Pons (tissue), 1 donor: ENCODE results near the gene CDC42BPB.

ENCODE experiments used
- DNase-seq: peaks from one replicate; pipeline ENCODE4 v3.0.0-alpha.2; 2016; ENCODE audit warnings: low spot score

CDC42BPB gene

DNA sequence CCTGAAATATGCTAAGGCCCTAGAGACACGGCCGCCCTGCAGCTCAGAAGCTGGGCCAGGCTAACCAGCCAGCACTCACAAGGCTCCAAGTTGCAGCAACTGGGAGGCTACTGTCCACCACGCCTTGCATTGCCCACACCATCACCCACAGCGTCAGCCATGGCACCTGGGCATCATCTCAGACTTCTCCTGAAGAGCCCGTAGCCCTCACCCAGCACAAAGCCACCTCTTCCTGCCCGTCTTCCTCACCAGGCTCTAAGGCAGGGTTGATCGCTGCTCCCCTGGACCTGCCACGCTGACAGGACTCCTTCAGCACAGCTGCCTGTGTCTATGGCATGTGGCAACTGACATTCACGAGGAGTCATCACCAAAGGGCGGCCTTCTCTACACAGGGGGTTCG lies 38.1 kb downstream of the CDC42BPB start:
- no peak for DNase-seq

DNA sequence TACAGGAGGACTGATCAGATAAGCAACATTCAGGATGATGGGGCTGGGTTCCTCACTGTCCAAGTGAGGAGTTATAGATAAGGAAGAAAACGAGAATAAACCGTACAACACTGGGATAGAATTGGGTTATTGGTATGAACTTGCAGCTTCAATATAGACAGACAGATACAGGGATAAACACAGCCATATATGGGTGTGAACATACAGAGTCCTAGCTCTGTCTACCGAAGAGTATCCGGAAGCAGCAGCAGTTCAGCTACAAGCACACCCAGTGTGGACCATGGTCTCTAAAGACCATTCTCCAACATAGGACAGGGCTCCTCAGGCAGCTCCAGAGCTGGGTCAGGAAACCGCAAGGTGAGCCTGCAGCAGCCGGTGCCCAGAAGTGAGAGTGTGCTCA lies 40.8 kb downstream of the CDC42BPB start:
- no peak for DNase-seq

DNA sequence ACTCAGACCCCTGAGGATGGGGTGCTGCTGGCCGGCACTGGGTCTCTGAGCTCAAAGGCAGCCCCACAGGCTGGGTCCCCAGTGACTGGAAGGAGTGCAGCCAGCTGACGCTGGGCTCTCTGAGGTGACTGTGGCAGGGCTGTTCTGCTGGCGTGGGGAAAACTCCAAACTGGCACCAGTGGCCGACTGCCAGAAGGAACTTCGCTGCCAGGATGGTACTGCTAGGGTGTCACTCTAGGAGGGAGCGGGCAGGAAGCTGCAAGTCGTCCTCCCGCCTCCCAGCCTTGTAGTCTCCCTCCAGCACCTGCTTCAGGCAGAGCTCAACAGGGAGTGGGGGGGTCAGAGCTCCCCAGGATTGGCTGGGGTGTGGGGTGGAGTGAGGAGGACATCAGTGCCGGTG lies 41.3 kb downstream of the CDC42BPB start:
- no peak for DNase-seq

DNA sequence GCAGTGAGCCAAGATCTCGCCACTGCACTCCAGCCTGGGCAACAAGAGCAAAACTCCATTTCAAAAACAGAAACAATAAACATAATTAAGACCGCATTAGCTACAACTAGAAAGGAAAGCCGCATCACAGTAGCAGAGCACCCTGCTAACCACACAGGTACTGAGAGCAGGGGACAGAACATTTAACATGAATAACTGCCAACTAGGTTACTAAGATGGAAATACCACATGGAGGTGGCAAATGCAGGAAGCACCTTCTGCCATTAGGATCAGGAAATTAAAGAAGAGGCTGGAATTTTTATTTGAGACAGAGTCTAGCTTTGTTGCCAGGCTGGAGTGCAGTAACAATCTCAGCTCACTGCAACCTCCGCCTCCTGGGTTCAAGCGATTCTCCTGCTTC lies 41.9 kb downstream of the CDC42BPB start:
- no peak for DNase-seq

DNA sequence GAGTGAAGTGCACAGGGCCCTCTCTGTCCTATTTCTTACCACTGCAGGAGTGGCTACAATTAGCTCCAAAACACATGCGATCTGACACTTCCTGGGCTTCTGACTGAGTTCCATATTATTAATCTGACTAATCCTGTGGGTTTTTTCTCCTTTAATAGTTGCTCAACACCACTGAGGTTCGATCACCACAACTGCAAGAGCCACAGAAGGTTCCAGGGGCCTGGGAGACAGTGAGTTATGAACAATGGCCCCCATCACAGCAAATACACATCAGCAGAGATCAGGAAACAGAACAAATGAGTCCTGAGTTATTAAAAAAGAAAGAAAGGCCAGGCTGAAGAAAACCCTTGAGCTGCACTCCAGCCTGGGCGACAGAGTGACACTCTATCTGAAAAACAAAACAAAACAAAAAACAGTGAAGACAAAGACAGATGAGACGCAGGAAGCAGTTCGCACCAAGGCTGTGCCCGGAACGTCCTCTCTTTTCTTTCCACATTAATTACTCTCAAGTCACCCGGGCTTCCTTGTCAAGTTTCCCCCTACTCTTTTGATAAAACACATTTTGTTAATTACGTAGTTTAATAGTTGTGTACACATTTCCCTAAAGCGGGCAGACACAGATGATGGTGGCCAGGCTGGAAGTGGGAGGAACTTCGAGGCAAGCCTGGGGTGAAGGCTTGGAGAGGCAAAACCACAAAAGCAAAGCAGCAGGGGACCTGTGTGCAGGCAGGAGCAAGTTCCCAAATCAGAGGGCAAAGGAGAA lies 42.7 kb downstream of the CDC42BPB start:
- peak; percentile 74 for DNase-seq

DNA sequence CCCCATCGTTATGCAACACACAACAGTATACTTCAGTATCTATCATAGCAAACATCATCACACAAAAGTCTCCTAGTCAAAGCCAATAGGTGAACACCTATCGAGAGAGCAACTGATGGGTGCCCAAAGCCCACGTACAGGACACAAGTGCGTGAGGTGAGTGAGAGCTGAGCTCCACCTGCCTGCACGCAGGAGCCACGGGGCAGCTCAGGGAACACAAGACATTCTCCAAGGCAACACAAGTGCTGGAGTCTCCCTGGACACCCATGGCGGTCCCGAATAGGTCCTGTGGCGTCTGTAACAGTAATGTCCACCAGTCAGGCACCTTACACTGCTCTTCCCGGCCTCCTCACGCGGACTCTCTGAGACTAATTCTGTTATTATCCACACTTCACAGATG lies 44.3 kb downstream of the CDC42BPB start:
- DNase-seq: no peak

DNA sequence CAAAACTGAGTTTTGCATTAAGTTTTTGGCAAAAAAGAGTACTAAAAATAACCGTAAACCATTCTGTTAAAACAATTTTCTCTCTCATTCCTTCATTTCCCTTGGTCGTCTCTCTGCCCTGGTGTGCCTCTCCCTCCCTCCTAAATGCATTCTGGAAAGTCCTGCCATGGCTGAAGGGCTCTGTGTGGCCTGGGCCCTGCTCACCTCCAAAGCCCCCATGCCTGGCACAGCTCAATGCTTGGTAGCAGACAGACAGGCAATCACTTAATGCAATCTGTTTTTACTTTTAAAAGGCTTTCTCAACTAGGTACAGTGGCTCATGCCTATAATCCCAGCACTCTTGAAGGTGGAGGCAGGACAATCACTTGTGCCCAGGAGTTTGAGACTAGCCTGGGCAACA lies 47.8 kb downstream of the CDC42BPB start:
- no peak for DNase-seq

DNA sequence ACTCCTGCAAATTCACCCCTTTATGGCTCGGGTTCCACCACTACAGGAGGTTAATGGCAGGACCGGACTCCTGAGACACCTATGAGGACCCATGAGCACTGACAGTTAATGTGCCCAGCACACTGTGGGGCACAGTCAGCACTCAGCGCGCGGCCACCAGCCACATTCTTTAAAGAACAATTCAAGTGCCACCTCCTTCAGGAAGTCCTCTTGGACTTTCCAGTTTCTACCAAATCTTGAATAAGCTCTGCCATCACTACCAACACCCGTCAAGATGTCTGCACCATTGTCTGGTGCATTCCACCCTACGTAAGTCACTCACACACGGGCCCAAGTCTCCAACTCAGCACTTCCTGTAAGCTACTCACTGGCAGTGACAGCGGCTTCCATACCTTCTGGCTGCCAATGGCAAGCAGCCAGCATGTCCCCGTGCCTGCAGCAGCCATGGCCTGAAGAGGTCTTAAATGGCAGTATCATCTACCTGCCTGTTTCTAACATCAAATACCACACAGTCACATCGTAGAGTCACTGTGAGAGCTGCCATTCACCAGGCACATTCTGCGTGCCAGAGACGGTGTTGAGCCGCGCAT lies 48.5 kb downstream of the CDC42BPB start:
- no peak for DNase-seq

DNA sequence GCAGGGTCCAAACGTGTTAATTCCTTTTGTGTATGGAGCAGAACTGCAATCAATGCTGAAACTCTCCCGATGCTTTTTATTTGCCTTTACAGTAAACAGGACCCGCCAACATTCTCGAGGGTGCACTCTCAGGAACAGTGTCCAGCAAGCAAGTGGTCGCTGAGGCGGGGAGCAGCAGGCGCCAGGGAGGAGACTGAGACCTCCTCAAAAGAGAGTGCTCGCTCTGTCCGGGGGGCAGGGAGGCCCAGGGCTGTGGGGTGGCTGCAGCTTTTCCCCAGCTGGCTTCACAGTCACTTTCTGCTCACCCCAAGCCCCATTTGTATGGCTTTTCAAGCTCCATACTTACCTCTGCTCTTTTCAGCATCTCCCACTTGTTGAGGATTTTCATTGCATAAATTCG lies 49.2 kb downstream of the CDC42BPB start:
- DNase-seq: no peak

DNA sequence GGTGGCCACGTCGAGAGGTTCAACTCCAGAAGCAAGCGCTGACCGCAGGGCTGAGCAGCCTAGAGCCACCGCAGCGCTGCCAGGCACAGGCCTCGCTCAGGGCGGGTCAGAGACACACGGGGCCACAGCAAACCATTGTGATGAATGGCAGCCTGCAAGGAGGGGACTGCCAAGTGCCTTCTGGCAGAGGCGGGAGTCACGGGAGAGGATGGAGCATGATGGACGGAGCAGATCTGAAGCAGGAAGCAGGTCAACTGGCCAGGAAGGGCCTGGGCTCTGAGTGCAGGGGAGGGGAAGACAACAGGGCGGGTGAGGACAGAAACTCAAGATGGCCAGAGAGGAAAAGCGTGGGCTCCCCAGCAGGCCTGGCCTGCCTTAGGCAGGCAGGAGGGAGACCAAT lies 49.8 kb downstream of the CDC42BPB start:
- peak; percentile 91 for DNase-seq

DNA sequence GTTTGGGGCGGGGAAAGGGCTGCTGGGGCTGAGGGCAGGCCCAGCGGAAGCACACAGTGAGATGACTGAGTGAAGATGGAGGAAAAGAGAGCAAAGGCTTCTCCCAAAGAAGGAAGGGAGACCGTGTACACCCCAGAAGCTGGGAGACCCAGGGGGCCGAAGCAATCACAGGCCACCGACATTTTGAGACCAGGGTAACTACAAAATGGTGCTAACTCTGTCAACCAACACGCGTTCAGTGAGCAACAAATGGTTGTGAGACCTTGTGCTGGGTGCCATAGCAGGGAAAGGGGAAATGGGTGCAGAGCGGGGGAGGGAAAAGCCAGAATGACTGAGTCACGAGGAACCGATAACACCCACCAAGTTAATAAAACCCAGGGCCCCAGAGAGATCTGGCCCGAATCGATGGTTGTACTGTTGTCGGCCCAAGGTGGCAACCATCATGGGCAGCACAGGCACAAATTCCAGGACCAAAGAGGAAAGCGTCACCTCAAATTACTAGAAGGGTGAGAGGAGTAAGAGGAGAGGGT lies 50.3 kb downstream of the CDC42BPB start:
- no peak for DNase-seq

DNA sequence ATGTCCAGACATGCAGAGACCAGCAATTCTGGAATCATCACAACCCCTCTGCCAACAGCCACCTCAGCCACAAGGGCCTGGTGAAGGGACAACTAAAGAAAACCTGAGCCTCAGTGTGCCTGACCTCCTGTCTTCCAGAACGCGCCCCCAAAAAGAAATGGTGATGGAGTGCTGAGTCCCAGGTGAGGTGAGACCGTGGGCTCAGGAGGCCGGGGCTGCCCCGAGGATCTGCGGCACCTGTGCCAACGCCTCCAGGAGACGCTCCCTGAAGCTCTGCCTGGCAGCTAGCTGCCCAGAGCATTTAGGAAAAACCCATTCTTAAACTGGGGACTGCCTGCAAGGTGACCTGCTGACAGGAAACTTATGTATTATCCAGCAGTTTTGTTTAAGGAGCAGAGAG lies 51.2 kb downstream of the CDC42BPB start:
- no peak for DNase-seq

DNA sequence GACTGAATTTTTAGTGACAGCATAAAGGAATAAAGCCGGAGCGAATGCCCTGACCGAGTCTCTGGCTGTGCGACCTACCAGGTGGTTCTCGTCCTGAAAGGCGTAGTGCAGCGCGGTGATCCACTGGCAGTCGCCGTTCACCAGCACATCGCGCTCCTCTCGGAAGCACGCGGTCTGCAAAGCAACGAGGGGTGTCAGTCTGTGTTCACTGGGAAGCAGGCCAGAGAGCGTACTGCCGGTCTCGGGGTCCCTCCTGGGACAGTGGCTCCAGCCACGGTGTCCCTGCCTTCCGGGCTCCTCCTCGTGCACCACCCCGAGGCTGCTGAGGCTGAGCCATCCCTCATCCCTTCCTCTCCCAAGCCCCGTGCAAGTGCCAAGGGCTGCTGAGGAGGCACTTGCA lies 53.5 kb downstream of the CDC42BPB start:
- DNase-seq: no peak

DNA sequence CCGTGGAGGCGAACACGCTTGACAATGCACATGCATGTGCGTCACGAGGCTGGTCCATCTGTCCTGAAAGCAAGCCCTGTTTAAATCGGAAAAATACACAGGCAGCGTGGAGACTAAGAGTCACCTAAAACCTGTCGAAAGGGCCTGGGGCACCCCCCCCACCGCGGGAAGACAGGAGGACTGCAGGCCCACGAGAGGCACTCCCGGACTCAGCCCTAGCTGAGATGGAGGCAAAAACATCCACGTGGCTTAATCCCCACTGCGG lies 54.1 kb downstream of the CDC42BPB start:
- DNase-seq: no peak

DNA sequence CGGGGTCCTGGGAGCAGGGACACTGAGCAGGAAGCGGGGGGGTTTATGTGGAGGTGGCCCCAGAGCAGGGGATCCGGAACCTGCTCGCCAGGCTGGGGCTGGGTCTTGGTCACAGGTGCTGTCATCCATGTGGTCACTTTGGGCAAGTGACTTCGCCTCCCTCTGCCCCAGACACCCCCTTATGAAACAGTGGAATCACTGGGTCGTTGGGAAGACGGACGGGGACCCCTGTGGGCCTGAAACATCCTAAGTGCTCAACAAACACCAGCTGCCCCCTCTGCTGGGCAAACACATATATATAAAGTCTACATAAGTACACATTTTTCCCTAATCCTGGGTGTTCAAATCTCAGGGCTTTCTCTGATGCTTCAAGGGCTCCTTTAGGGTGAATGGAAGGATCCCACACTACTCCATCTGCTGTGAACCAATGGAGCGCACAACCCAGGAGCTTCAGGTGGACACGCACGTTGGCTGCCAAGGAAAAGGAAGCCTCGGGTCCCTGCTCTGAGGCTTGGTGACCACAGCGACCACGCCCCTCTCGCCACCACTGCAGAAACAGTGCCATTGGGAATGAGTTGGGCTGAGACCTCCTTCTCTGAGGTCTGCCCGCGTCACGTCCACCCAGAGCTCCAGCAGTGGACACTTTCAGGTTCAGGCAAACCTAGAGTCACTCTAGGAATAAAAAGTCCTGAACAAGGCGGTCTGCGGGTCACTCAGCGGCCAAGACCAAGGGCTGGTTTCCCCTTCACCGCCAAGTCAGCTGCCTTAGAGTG lies 54.6 kb downstream of the CDC42BPB start:
- no peak for DNase-seq

DNA sequence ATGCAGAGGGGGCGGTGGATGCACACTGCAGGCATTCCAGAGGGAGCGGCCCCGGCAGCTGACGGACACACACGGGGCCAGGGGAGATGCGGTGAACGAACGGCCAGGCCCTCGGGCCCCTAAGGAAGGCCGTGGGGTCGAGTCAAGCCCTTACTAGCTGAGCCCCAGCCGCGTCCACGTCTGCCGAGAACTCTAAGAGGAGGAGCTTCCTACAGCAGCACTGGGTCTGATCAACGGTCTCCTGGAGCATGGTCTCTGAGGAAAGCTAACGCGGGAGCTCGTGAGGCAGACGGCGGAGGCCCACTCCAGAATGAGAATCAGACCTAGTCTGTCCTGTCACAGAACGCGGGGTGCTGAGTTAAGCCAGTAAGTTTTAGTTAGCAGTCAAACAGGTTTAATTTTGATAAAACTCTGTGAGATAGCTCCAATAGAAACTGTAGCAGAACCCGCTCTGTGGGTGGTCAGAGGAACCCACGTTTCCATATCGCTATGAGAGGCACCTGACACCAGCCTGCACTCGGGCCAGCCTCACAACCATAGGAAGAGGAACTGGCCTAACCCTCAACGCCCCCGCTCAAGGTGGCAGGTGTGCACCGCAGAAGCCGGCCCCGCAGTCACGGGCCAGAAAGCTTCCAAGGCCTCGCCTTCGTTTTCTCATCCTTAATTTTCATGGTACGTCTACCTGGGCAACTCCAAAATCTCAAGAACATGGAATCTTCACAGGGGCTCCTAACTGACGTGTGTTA lies 55.5 kb downstream of the CDC42BPB start:
- DNase-seq: no peak

DNA sequence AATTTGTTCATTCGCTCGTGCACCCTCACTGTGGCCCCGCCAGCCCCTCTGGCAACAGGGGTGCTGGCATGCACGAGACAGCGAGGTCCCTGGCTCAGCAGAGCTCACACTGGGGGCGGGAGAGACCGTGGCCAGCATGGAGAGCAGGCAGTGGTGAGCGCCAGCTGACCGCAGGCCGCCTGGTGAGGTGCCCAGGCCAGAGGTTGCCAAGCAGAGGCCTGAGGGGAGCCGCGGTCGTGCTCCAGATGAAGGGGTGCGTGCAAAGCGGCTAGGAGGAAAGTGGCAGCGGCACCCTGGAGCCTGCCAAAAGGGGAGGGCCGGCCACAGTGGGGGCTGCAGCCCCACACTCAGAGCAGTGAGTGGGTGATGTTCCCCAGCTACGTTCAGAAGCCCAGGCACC lies 56.1 kb downstream of the CDC42BPB start:
- no peak for DNase-seq

DNA sequence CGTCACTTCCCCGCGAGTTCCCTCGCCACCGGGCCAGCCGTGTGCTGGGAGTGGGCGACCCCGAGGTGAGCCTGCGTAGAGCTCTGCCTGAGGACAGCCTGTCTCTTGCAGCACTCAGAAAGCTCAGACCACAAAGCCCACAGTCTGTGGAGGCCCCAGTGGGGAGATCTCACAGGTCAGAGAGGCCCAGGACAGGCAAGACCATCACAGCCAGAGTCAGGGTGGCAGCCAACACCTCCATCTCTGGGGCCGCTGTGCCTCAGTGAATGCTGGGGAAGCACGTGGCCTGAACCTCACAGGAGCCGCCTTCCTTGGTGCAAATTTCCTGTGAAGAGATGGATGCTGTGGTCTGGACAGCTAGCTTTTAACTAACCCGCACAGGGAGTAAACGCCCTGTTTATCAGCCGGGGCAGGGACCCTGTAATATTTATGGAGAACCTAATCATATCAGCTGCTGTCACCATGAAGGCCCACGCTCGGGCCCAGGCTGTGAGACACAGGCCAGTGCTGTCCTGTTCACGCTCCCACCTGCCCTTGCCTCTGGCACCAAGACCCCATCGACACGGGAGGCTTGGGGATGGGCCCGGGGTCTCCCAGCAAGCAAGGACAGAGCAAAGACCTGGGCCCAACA lies 56.9 kb downstream of the CDC42BPB start:
- no peak for DNase-seq

DNA sequence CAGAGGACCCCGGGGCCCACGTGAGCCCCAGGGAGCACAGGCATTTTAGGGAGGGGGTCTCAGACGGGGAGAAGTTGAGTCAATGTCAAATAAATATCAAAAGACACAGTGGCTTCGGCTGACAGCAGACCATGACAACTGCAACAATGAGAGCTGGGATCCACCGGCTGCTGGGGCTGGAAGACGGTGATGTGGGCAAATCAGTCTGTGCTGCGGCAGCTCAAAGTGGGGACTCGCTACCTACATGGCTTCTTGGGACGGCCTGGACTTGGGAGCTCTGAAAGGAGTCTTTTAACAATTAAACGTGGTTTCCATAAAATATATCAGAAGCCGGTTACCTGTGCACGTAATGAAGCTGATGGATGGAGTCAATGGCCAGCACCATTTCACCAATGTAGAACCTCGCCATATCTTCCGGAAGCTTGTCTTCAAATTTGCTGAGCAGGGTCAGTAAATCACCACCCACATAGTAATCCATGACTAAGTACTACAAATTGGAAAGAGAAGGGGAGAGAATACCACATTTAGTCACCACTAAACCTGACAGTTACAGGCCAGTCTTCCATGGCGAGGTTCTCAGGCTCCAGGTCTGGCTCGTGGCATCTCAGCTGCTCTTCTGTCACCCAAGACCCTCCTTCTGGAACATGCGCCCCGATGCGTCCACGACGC lies 58.0 kb downstream of the CDC42BPB start:
- DNase-seq: no peak

DNA sequence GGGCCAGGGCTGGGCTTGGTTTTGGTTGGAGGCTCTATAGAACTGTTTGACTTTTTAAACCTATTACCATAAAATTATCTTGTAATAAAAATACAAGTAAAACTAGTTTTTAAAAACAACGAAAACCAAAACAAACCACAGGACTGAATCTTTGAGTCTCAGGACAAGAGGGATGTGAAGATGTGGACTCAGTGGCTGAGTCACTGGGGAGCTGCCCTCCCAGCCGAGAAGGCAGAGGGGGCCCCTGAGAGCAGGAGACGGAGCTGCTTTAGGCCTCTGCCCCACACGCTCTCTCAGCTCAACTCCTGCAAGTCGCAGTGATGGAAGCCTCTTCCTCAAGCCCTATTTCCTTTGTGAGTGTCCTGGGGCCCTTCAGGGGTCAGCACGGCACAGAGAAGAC lies 59.0 kb downstream of the CDC42BPB start:
- DNase-seq: no peak

DNA sequence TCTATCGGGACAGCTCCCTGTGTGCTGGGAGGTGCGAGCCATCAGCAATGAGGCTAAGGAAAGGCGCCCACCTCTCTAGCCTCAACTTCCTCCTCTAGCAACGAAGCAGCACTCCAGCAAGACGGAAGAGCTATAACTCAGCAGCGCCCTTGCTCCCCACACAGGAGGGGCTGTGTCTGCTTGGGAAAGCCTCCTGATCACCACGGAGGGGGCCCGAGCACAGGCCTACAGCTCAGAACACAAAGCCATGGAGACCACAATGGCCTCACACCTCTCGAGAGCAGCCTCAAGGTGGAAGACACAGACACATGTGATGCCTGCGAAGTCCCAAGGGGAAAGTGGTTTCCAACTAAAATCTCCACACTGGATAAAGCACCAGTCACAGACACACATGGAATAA lies 60.4 kb downstream of the CDC42BPB start:
- no peak for DNase-seq

DNA sequence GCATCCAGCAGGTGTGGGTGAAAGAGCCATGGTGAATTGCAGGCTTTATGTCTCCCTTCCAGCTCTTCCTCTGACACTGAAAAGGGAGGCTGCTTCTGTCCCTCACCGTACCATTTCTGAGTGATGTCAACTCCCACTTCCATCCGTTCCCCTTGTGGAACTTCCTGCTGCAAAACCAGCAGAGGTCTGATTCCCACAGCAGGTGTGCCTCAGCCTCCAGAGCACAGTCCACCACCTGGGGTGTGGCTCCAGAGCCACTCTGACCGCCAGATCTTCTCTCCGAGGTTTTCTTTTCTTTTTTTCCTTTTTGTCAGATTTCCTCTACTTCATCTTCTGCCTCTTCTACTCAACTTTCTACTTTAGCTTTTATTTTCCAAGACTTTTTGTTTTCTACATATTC lies 62.7 kb downstream of the CDC42BPB start:
- no peak for DNase-seq
